ENCODE measurements around the gene SPRTN.

SPRTN gene

GRCh38 chr1:231369282-231369681 lies 31.2 kb downstream of the SPRTN start:
- no peak overlapping the region for H3K4me2 ChIP-seq
- H3K9ac ChIP-seq, result no peak overlapping the region
- H3K4me3 ChIP-seq (IDR thresholded peaks at IDR 0.05; ENCODE audit: insufficient read depth, low read depth, low read length), result no peak overlapping the region
- H4K20me1 ChIP-seq (ENCODE audit: insufficient read depth), result no peaks in the 10 kb centered on the region
- no peaks in the 10 kb centered on the region for H3K79me2 ChIP-seq (ENCODE audit: insufficient read depth, low read depth)
- no peak for TF ChIP-seq CTCF (conservative IDR thresholded peaks at IDR 0.05; ENCODE audit: low read depth, low read length)
- H3K36me3 ChIP-seq (ENCODE audit: insufficient read depth), result no peaks in the 10 kb centered on the region
- no peaks in the 10 kb centered on the region for H3K27me3 ChIP-seq (ENCODE audit: insufficient read depth, low read depth)
- H3K4me1 ChIP-seq (ENCODE audit: low read depth, poor library complexity, severe bottlenecking), result no peaks in the 10 kb centered on the region
- H3K27ac ChIP-seq, result no peak overlapping the region
- no peak overlapping the region for H2AFZ ChIP-seq (ENCODE audit: low read depth)

- Histone ChIP-seq H3K79me2 (ENCODE audit: insufficient read depth, low read depth) (no peaks in the 10 kb centered on the region), H3K27ac (no peak overlapping the region), H3K9ac (no peak overlapping the region), H3K4me3 (IDR thresholded peaks at IDR 0.05; ENCODE audit: insufficient read depth, low read depth, low read length) (no peak overlapping the region), H4K20me1 (ENCODE audit: insufficient read depth) (no peaks in the 10 kb centered on the region), H3K4me1 (ENCODE audit: low read depth, poor library complexity, severe bottlenecking) (peaks cover 7% of the 10 kb centered on the region), H3K27me3 (ENCODE audit: insufficient read depth, low read depth) (no peaks in the 10 kb centered on the region), H3K36me3 (ENCODE audit: insufficient read depth) (no peaks in the 10 kb centered on the region), H3K4me2 (no peak overlapping the region), H2AFZ (ENCODE audit: low read depth) (no peak overlapping the region)
- TF ChIP-seq CTCF (conservative IDR thresholded peaks at IDR 0.05; ENCODE audit: low read depth, low read length), result no peak
Observed at GRCh38 chr1:231372501-231372900, 34.4 kb downstream of the SPRTN start.

GRCh38 chr1:231374394-231374793 lies 36.3 kb downstream of the SPRTN start:
- H3K27me3 ChIP-seq (ENCODE audit: insufficient read depth, low read depth), result no peaks in the 10 kb centered on the region
- TF ChIP-seq CTCF (conservative IDR thresholded peaks at IDR 0.05; ENCODE audit: low read depth, low read length), result no peak
- peaks cover 14% of the 10 kb centered on the region for H3K4me1 ChIP-seq (ENCODE audit: low read depth, poor library complexity, severe bottlenecking)
- no peaks in the 10 kb centered on the region for H3K36me3 ChIP-seq (ENCODE audit: insufficient read depth)
- no peak overlapping the region for H3K9ac ChIP-seq
- H3K4me2 ChIP-seq, result no peak overlapping the region
- H3K27ac ChIP-seq, result no peak overlapping the region
- H3K79me2 ChIP-seq (ENCODE audit: insufficient read depth, low read depth), result no peaks in the 10 kb centered on the region
- H4K20me1 ChIP-seq (ENCODE audit: insufficient read depth), result no peaks in the 10 kb centered on the region
- no peak overlapping the region for H3K4me3 ChIP-seq (IDR thresholded peaks at IDR 0.05; ENCODE audit: insufficient read depth, low read depth, low read length)
- no peak overlapping the region for H2AFZ ChIP-seq (ENCODE audit: low read depth)

- Histone ChIP-seq H3K79me2 (ENCODE audit: insufficient read depth, low read depth) (no peaks in the 10 kb centered on the region), H4K20me1 (ENCODE audit: insufficient read depth) (no peaks in the 10 kb centered on the region)
Observed at GRCh38 chr1:231376101-231376500, 38.0 kb downstream of the SPRTN start.

More at GRCh38 chr1:231376101-231376500, 38.0 kb downstream of the SPRTN start:
- H3K27ac ChIP-seq, result no peak overlapping the region
- peaks cover 25% of the 10 kb centered on the region for H3K4me1 ChIP-seq (ENCODE audit: low read depth, poor library complexity, severe bottlenecking)
- no peak for TF ChIP-seq CTCF (conservative IDR thresholded peaks at IDR 0.05; ENCODE audit: low read depth, low read length)
- H3K36me3 ChIP-seq (ENCODE audit: insufficient read depth), result no peaks in the 10 kb centered on the region
- no peak overlapping the region for H3K4me3 ChIP-seq (IDR thresholded peaks at IDR 0.05; ENCODE audit: insufficient read depth, low read depth, low read length)
- H3K4me2 ChIP-seq, result no peak overlapping the region
- H3K27me3 ChIP-seq (ENCODE audit: insufficient read depth, low read depth), result no peaks in the 10 kb centered on the region
- H2AFZ ChIP-seq (ENCODE audit: low read depth), result no peak overlapping the region
- no peak overlapping the region for H3K9ac ChIP-seq
